Heart left ventricle (tissue), 16 donors: ENCODE measurements around the gene ADGRB3. TPM values are rescaled to one million over a fixed set of nuclear protein-coding genes. Genes with fewer than 3 reads are reported as not detected.
"Not testable (repeated sequence)": the region's sequence is repeated elsewhere in the genome, so short reads cannot be mapped to it uniquely, and the experiment has no call there.

Source experiments
- ATAC-seq, 4 donors: fragments of 200-7000 bp; cut with Tn5 transposase; one replicate each; pipeline ENCODE4 v1.9.1; 2020 to 2022; ENCODE audit warnings: moderate library complexity in 4 of 4, mild to moderate bottlenecking in 3 of 4, moderate number of reproducible peaks in 1 of 4
- DNase-seq, 5 donors: peaks; one replicate each; pipeline ENCODE4 v3.0.0-alpha.2; 2020
- H3K27ac ChIP-seq, 12 donors: fragments of 200-600 bp; sonication (generic) in 4 of 12; one replicate each; pipeline versions ENCODE4 v1.5.0 to v1.8.0; 2016 to 2022; ENCODE audit warnings: mild to moderate bottlenecking in 2 of 12
- H3K27me3 ChIP-seq, 9 donors: fragments of 200-600 bp; sonication (generic) in 2 of 9; one replicate each; pipeline versions ENCODE4 v1.5.1 to v1.8.0; 2016 to 2022; ENCODE audit warnings: mild to moderate bottlenecking in 3 of 9
- H3K36me3 ChIP-seq, 9 donors: fragments of 200-600 bp; sonication (generic) in 2 of 9; one replicate each; pipeline versions ENCODE4 v1.5.0 to v1.8.0; 2018 to 2022; ENCODE audit warnings: mild to moderate bottlenecking in 2 of 9
- H3K4me1 ChIP-seq, 12 donors: fragments of 200-600 bp; sonication (generic) in 4 of 12; one replicate each; pipeline versions ENCODE4 v1.5.0 to v1.8.0; 2016 to 2022; ENCODE audit warnings: mild to moderate bottlenecking in 3 of 12
- H3K4me3 ChIP-seq, 12 donors: fragments of 200-600 bp; sonication (generic) in 4 of 12; one replicate each; pipeline versions ENCODE4 v1.5.0 to v1.8.0; 2017 to 2022; ENCODE audit warnings: mild to moderate bottlenecking in 9 of 12, moderate library complexity in 4 of 12
- H3K9me3 ChIP-seq, 12 donors: fragments of 200-600 bp; sonication (generic) in 4 of 12; one replicate each; pipeline versions ENCODE4 v1.5.0 to v1.8.0; 2016 to 2022; ENCODE audit warnings: mild to moderate bottlenecking in 1 of 12
- POLR2A ChIP-seq, 2 donors: fragments of 450-650 bp; IDR thresholded peaks; one replicate each; pipeline ENCODE4 v1.6.1; 2017; ENCODE audit warnings: antibody characterized with exemption in 2 of 2, mild to moderate bottlenecking in 2 of 2, moderate library complexity in 2 of 2
- WGBS, 4 donors: extraction: QIAGEN DNeasy Blood & Tissue Kit in 2 of 4; methylation state at CpG; one replicate each; pipeline versions ENCODE4 v1.1.5 to v1.1.7; 2013 to 2018; 5-methylcytosine and 5-hydroxymethylcytosine counted together
- intact Hi-C, 10 donors: fragments of 100-400 bp; cut with DNase I; formaldehyde crosslinking; loops; one replicate each; pipeline versions ENCODE4 v1.11.1 to v1.14.2; 2022
- polyA plus RNA-seq, 2 donors: library from polyadenylated mRNA; stranded (reverse); fragments of 200-250 nt; gene quantifications; one replicate each; pipeline ENCODE4 v1.2.3, GENCODE V29; 2013
- total RNA-seq, 9 donors: library from RNA; depleted of rRNA in 2 of 9; stranded (reverse); fragments of >200 nt in 2 of 9; fragmentation: NEBNext Ultra II Directional in 3 of 9; extraction: Animal tissue kit (Norgen Biotek cat#: 25700) in 3 of 9; gene quantifications; one replicate each; pipeline versions ENCODE4 v1.1.0 to v1.2.4, GENCODE V29; 2016 to 2023
- TF ChIP-seq, protein P1 (sequence below), 12 donors: fragments of 200-600 bp; sonication (generic) in 4 of 12; IDR thresholded peaks; one replicate each; pipeline versions ENCODE4 v1.5.0 to v1.8.0; 2018 to 2022; ENCODE audit warnings: antibody characterized with exemption in 12 of 12, mild to moderate bottlenecking in 5 of 12
- donor health status: ischemic (EF 13 %, LVEDD 7.1; RV severe dilation, severe dysfunction).
- donor health status: healthy with polysubstance abuse.
- donor health status: DM: no; HTN: yes; CAD: no.
- donor health status: DM: no; HTN: no; CAD: no.
- donor health status: ischemic (EF 25% LVEDD 6.9; RV normal size, moderate dysfunction).
- donor health status: ischemic (EF 25% LVEDD 5.7; RV mildly dilated, moderate dysfunction).
- donor health status: healthy.
- donor health status: DM: yes; HTN: yes; CAD: no.
- donor health status: ischemic (EF 35%, LVEDD 5.7; RV mildly dilated, moderate dysfunction).
- donor health status: nonischemic (EF 11% LVEDD 7.7; RV severe dilation, severe dysfunction).
- donor health status: DM: yes; HTN: yes; CAD: no.
- donor health status: PGD.
- donor health status: ischemic (EF 29% LVEDD 5.4; RV normal size, mild dysfunction).
- donor health status: nonischemic (EF 23%, LVEDD 6.1; RV moderate dilation, normal function).

Gene ADGRB3
- total and polyA plus RNA-seq, 11 donors, result 0.51 to 2.5 (median 1.1) TPM

DNA sequence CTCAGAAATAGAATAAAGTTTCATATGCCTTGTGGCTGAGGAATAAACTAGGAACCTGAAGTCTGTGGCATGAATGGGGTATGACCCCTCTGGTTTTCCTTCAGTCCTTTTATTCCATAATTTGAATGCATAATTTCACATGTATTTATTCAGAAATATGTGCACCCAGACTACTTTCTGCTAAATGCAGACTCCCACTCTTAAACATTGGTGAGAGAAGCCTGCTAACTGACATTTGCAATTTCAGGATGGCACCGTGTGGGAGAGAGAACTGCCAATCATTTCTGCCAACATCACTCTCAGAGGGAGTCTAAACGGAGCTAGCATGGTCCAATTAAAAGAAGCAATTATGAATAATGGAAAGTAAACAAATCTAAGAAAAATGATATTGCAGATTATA is 141.3 kb downstream of the ADGRB3 start:
- no peak for DNase-seq
- H3K4me3 ChIP-seq, result no peak overlapping the region
- intact Hi-C loops, result loop anchor here in 6 of 10 donors (5.0 kb wide), 2 partner anchors 139 to 434 kb away; partner anchors contain the start of gene ADGRB3 (in 4 of the 6)
- TF ChIP-seq POLR2A (IDR thresholded peaks at IDR 0.05), result no peak
- TF ChIP-seq, protein P1, sequence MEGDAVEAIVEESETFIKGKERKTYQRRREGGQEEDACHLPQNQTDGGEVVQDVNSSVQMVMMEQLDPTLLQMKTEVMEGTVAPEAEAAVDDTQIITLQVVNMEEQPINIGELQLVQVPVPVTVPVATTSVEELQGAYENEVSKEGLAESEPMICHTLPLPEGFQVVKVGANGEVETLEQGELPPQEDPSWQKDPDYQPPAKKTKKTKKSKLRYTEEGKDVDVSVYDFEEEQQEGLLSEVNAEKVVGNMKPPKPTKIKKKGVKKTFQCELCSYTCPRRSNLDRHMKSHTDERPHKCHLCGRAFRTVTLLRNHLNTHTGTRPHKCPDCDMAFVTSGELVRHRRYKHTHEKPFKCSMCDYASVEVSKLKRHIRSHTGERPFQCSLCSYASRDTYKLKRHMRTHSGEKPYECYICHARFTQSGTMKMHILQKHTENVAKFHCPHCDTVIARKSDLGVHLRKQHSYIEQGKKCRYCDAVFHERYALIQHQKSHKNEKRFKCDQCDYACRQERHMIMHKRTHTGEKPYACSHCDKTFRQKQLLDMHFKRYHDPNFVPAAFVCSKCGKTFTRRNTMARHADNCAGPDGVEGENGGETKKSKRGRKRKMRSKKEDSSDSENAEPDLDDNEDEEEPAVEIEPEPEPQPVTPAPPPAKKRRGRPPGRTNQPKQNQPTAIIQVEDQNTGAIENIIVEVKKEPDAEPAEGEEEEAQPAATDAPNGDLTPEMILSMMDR (IDR thresholded peaks at IDR 0.05), result no peak
- no peaks in the 10 kb centered on the region for H3K27me3 ChIP-seq
- H3K4me1 ChIP-seq, result peaks cover 0 to 5% (median 0%) of the 10 kb centered on the region in 12 donors
- H3K9me3 ChIP-seq, result no peaks in the 10 kb centered on the region
- ATAC-seq, result no peak
- H3K27ac ChIP-seq, result no peak overlapping the region
- H3K36me3 ChIP-seq, result no peaks in the 10 kb centered on the region
- WGBS, 4 donors, result 52 to 81% (median 73%) methylated on average over 2 of the region's 2 CpGs

DNA sequence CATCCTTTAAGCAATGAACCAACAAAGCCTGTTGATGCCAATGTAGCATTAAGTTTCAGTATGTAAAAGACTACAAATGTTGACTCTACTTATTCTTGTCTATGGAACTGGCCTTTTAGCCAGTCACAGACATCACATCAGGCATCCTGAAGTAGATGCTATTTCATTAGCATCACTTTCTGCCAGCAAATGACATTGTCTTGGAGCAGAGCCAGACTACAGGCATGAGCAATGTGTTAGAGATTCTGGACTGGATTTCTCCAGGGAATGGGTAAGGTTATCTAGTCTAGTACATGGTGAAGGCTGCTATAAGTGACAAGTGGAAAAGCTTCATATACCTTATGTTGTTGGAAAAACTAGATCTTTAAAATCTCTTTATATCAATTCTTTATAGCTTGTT is 142.9 kb downstream of the ADGRB3 start:
- Histone ChIP-seq H3K9me3 (peaks cover 0 to 6% (median 0%) of the 10 kb centered on the region in 12 donors), H3K27ac (no peak overlapping the region), H3K36me3 (no peaks in the 10 kb centered on the region), H3K4me3 (no peak overlapping the region), H3K4me1 (peaks cover 0 to 5% (median 0%) of the 10 kb centered on the region in 12 donors), H3K27me3 (no peaks in the 10 kb centered on the region)
- intact Hi-C loops, result loop anchor here (1.0 to 5.0 kb wide), 6 partner anchors 137 to 436 kb away; partner anchors contain the start of gene ADGRB3 (in 4 of the 10)
- ATAC-seq, result peak in 3 of 4 donors; percentile 37 to 84 (median 42)
- DNase-seq, result peak in 3 of 5 donors; percentile 17 to 46 (median 33)
- TF ChIP-seq, protein P1 (IDR thresholded peaks at IDR 0.05), result no peak
- no peak for TF ChIP-seq POLR2A (IDR thresholded peaks at IDR 0.05)

DNA sequence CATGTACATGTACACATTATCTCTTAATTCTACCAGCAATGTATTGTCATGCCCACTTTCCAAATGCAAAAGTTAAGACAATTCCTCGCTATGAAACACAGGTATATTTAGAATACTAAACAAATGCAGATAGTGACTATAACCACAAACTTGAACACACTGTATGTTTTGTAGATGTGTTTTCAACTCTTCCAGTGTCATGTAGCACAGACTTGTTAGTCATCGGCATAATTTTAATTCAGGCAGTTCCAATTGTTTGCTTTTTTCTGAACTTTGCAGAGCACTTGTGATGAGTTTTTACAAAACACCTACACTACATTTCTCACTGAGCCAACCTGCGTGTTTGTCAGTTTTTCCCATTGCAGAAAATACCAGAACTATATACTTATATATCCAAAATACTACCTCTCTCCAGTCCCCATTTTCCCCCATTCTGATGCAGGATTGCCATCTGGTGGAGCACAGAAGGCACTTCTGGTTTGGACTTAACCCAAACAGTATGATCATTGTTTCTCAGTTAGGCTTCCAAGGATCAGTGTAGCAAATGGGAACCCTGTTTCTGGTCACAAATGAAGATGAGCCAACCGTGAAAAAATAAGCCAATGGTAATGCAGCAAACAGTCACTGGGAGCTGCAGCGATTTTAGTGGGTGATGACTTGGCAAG is 143.4 kb downstream of the ADGRB3 start:
- DNase-seq (peak in 4 of 5 donors; percentile 10 to 29 (median 24)), ATAC-seq (peak in 3 of 4 donors; percentile 70 to 84 (median 71))
- intact Hi-C loops, result loop anchor here (1.0 to 5.0 kb wide), 6 partner anchors 138 to 436 kb away; partner anchors contain the start of gene ADGRB3 (in 4 of the 10)
- peaks cover 0 to 6% (median 0%) of the 10 kb centered on the region in 12 donors for H3K9me3 ChIP-seq
- 34 to 43% (median 37%) methylated on average over 5 of the region's 5 CpGs for WGBS, 4 donors
- H3K4me3 ChIP-seq, result no peak overlapping the region
- H3K4me1 ChIP-seq, result peaks cover 0 to 5% (median 0%) of the 10 kb centered on the region in 12 donors
- no peaks in the 10 kb centered on the region for H3K27me3 ChIP-seq
- no peak for TF ChIP-seq POLR2A (IDR thresholded peaks at IDR 0.05)
- TF ChIP-seq, protein P1 (IDR thresholded peaks at IDR 0.05), result peak; percentile 44 to 75 (median 56)
- no peaks in the 10 kb centered on the region for H3K36me3 ChIP-seq
- H3K27ac ChIP-seq, result no peak overlapping the region

DNA sequence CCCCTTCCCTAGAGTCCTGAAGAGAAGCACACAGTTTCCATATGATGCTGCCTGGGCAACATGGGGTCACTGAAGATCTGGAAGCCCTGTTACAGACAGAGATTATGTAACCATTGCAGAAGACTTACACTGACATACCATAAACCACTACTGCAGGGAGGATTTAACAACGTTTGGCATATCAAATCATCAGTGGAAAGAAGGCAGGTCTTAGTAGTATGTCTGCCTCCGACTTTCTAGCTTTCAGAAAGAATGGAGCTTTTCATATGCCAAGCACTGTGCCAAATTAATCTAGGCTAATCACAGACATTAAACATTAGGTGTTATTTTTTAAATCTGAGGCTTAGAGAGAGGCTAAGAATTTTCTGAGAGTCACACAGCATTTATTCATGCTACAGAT is 144.3 kb downstream of the ADGRB3 start:
- 45 to 56% (median 53%) methylated on average over 2 of the region's 2 CpGs for WGBS, 4 donors
- peaks cover 0 to 6% (median 0%) of the 10 kb centered on the region in 12 donors for H3K9me3 ChIP-seq
- TF ChIP-seq POLR2A (IDR thresholded peaks at IDR 0.05), result no peak
- TF ChIP-seq, protein P1 (IDR thresholded peaks at IDR 0.05), result no peak
- peaks cover 0 to 5% (median 0%) of the 10 kb centered on the region in 12 donors for H3K4me1 ChIP-seq
- DNase-seq (no peak), ATAC-seq (no peak)
- no peak overlapping the region for H3K27ac ChIP-seq
- intact Hi-C loops, result loop anchor here in 9 of 10 donors (2.0 to 5.0 kb wide), 5 partner anchors 139 to 437 kb away; partner anchors contain the start of gene ADGRB3 (in 4 of the 9)
- no peak overlapping the region for H3K4me3 ChIP-seq
- H3K36me3 ChIP-seq, result no peaks in the 10 kb centered on the region
- H3K27me3 ChIP-seq, result no peaks in the 10 kb centered on the region

DNA sequence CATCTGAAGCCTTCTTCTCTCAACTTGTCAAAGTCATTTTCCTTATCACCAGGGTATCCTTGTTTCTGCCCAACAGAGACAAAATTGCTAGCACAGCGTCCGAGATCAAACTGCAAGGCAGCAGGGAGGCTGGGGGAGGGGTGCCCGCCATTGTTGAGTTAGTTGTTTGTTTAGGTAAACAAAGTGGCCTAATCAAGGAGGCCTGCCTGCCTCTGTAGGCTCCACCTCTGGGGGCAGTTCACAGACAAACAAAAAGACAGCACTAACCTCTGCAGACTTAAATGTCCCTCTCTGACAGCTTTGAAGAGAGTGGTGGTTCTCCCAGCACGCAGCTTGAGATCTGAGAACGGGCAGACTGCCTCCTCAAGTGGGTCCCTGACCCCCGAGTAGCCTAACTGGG is 155.0 kb downstream of the ADGRB3 start:
- H3K27me3 ChIP-seq, H3K27ac ChIP-seq, H3K4me3 ChIP-seq, DNase-seq, H3K36me3 ChIP-seq, ATAC-seq, H3K9me3 ChIP-seq, H3K4me1 ChIP-seq, intact Hi-C loops: not testable (repeated sequence)
- WGBS, 4 donors, result 69 to 79% (median 77%) methylated on average over 3 to 6 of the region's 6 CpGs

GRCh38 chr6:68814976-68815375 is 179.9 kb downstream of the ADGRB3 start:
- not testable (repeated sequence) for H3K9me3 ChIP-seq, ATAC-seq

More at GRCh38 chr6:68814976-68815375, 179.9 kb downstream of the ADGRB3 start:
- H3K27me3 ChIP-seq, intact Hi-C loops, H3K27ac ChIP-seq, DNase-seq, H3K36me3 ChIP-seq, H3K4me3 ChIP-seq, H3K4me1 ChIP-seq: not testable (repeated sequence)
- 69 to 74% (median 71%) methylated on average over 5 of the region's 5 CpGs for WGBS, 4 donors
